K562 (cell line): ENCODE results near the gene CSPG5. TPM values are rescaled to one million over a fixed set of nuclear protein-coding genes. Genes with fewer than 3 reads are reported as not detected.

ENCODE experiments used
- CBX8 ChIP-seq: fragments of 200-600 bp; sonication (generic); IDR thresholded peaks from 2 replicates; pipeline ENCODE4 v1.6.1; 2012; ENCODE audit warnings: borderline replicate concordance, mixed run types, low read depth, mild to moderate bottlenecking, moderate library complexity, mixed read lengths, low read length, control low read depth, inconsistent platforms; ENCODE audit not compliant: poor library complexity, severe bottlenecking; ENCODE audit errors: extremely low read depth
- CHD7 ChIP-seq: fragments of 200-600 bp; sonication (generic); IDR thresholded peaks from one replicate; pipeline ENCODE4 v1.6.1; 2012; ENCODE audit warnings: mild to moderate bottlenecking, low read depth, low read length, inconsistent platforms
- CTBP1 ChIP-seq: fragments of 450-650 bp; IDR thresholded peaks from 2 replicates; pipeline ENCODE4 v1.6.1; 2016; ENCODE audit warnings: borderline replicate concordance
- EHMT2 ChIP-seq: fragments of 450-650 bp; IDR thresholded peaks from 2 replicates; pipeline ENCODE4 v1.6.1; 2018; ENCODE audit warnings: antibody characterized with exemption
- JUNB ChIP-seq: fragments of 450-650 bp; formaldehyde crosslinking; conservative IDR thresholded peaks from 2 replicates; pipeline ENCODE4 v1.4.0; 2020; ENCODE audit warnings: mild to moderate bottlenecking
- MAZ ChIP-seq, 2 experiments: fragments of 450-650 bp in 1 of 2; sonication (generic) in 1 of 2; formaldehyde crosslinking; IDR thresholded peaks in 1 of 2; conservative IDR thresholded peaks in 1 of 2; 2 replicates each; pipeline versions ENCODE4 v1.4.0 to v1.5.0; 2020; ENCODE audit warnings: mild to moderate bottlenecking in 1 of 2, missing genetic modification reagents in 1 of 2
- polyA plus RNA-seq, 8 experiments: library from polyadenylated mRNA; depleted of rRNA in 4 of 8; stranded (reverse) in 5 of 8; unstranded in 3 of 8; fragments of >200 nt; fragmentation: Nextera tagmentation in 2 of 8; fragmentation: Illumina TruSeq in 1 of 8; extraction: Ambion mirVana in 2 of 8; extraction: Trizol in 1 of 8; gene quantifications; 2 replicates each; pipeline versions ENCODE4 v1.2.1 to v1.2.3, GENCODE V29; 2011 to 2014; ENCODE audit warnings: inconsistent platforms in 1 of 8, missing spikeins in 1 of 8
- total RNA-seq, 7 experiments: library from RNA; depleted of rRNA in 6 of 7; stranded (reverse); fragments of >200 nt in 6 of 7; fragmentation: Illumina TruSeq in 2 of 7; extraction: Trizol in 2 of 7; gene quantifications; 2 replicates each; pipeline versions ENCODE4 v1.2.1 to v1.2.3, GENCODE V29; 2011 to 2021; ENCODE audit warnings: low replicate concordance in 1 of 7

CSPG5 gene
- total and polyA plus RNA-seq, 9 of the 15 experiments (the other 6 are each of a cell fraction or from before 2014, with no cell fraction given), result 0.06 to 3.3 (median 2.4) TPM

GRCh38 chr3:47581422-47581821, 2.8 kb upstream of the CSPG5 start (continued):
- TF ChIP-seq CHD7 (no peak), EHMT2 (no peak), JUNB (no peak), CTBP1 (no peak), CBX8 (no peak), MAZ (CRISPR knock-in tag; conservative IDR thresholded peaks at IDR 0.05 in 1 of 2, IDR thresholded peaks at IDR 0.05 in 1 of 2) (no peak)
- TF ChIP-seq, all 486 proteins: peak for 0
